22Rv1 (cell line): ENCODE data around the gene MSMB.
"Not testable (repeated sequence)": the region's sequence is repeated elsewhere in the genome, so short reads cannot be mapped to it uniquely, and the experiment has no call there.

ENCODE experiments used
- ZFX ChIP-seq: fragments of 450-650 bp; IDR thresholded peaks from 2 replicates; pipeline ENCODE4 v1.6.1; 2017; ENCODE audit warnings: antibody characterized with exemption, borderline replicate concordance
- TF ChIP-seq, protein P1 (sequence below): fragments of 450-650 bp; IDR thresholded peaks from 2 replicates; pipeline ENCODE4 v1.5.1; 2017; ENCODE audit warnings: mild to moderate bottlenecking

DNA sequence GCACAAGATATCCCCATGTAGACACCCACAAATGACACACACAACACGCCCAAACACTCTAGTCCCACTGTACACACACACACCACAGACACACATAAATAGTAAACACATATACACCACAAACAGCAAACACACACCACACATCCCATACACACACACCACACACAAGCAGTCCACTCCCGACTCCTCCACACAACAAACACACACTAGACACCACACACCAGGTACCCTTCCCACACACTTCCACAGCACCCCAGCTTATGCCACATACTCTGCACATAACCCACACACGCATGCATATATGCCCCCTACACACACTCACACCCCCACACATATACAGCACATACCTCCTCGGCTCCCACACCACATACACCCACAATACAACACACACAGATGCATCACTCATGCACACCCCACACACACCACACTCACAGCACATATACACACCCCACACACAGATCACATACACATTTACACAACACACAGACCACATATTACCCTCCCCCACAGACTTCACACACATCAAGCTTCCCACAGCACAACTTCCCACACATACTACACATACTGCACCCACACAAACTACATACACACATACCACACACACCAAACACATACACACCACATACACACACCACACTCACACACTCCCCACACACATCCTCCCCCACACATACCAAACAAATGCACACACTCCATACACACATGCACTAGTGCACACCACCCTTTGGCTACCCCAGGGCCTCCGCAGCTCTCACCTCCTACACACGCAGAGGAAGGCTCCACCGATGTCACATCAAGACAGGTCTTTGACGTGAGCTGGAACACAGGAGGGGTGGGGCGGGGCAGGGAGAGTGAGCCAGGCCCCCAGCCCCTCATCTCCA, 47.5 kb upstream of the MSMB start:
- TF ChIP-seq, protein P1, sequence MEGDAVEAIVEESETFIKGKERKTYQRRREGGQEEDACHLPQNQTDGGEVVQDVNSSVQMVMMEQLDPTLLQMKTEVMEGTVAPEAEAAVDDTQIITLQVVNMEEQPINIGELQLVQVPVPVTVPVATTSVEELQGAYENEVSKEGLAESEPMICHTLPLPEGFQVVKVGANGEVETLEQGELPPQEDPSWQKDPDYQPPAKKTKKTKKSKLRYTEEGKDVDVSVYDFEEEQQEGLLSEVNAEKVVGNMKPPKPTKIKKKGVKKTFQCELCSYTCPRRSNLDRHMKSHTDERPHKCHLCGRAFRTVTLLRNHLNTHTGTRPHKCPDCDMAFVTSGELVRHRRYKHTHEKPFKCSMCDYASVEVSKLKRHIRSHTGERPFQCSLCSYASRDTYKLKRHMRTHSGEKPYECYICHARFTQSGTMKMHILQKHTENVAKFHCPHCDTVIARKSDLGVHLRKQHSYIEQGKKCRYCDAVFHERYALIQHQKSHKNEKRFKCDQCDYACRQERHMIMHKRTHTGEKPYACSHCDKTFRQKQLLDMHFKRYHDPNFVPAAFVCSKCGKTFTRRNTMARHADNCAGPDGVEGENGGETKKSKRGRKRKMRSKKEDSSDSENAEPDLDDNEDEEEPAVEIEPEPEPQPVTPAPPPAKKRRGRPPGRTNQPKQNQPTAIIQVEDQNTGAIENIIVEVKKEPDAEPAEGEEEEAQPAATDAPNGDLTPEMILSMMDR, result not testable (repeated sequence)
- TF ChIP-seq ZFX, result not testable (repeated sequence)
